Stimulated activated CD8-positive, alpha-beta memory T cell treated with anti-CD3 and anti-CD28 coated beads, Interleukin-4, amount 100 ng/mL, for 24 hours (primary cell): ENCODE results near the gene ZC3HAV1.
A peak's percentile ranks its signal among the peaks of the same experiment; 100 is the strongest.
"Not testable (repeated sequence)": the region's sequence is repeated elsewhere in the genome, so short reads cannot be mapped to it uniquely, and the experiment has no call there.

Experiments used
- DNase-seq: peaks from one replicate; pipeline ENCODE4 v3.0.0-alpha.2; 2020; ENCODE audit warnings: low read depth

ZC3HAV1 gene

GRCh38 chr7:139086454-139086853, 23.1 kb downstream of the ZC3HAV1 start:
- no peak for DNase-seq

- no peak for DNase-seq
Observed at GRCh38 chr7:139084709-139085108, 24.8 kb downstream of the ZC3HAV1 start.

GRCh38 chr7:139081584-139081983, 27.9 kb downstream of the ZC3HAV1 start:
- DNase-seq = no peak

- DNase-seq = no peak
Observed at GRCh38 chr7:139080905-139081304, 28.6 kb downstream of the ZC3HAV1 start.

- DNase-seq = no peak
Observed at GRCh38 chr7:139079861-139080260, 29.7 kb downstream of the ZC3HAV1 start.

- DNase-seq = no peak
Observed at GRCh38 chr7:139078911-139079310, 30.6 kb downstream of the ZC3HAV1 start.

GRCh38 chr7:139078399-139078798, 31.1 kb downstream of the ZC3HAV1 start:
- no peak for DNase-seq

GRCh38 chr7:139077706-139078105, 31.8 kb downstream of the ZC3HAV1 start:
- DNase-seq = not testable (repeated sequence)

- no peak for DNase-seq
Observed at GRCh38 chr7:139075871-139076686, 33.4 kb downstream of the ZC3HAV1 start.

- peak; percentile 38 for DNase-seq
Observed at GRCh38 chr7:139075031-139075652, 34.4 kb downstream of the ZC3HAV1 start.

GRCh38 chr7:139072796-139073195, 36.7 kb downstream of the ZC3HAV1 start:
- no peak for DNase-seq

GRCh38 chr7:139071680-139072079, 37.8 kb downstream of the ZC3HAV1 start:
- DNase-seq = no peak

GRCh38 chr7:139068544-139069399, 40.7 kb downstream of the ZC3HAV1 start:
- no peak for DNase-seq

- no peak for DNase-seq
Observed at GRCh38 chr7:139066315-139066714, 43.2 kb downstream of the ZC3HAV1 start.

- no peak for DNase-seq
Observed at GRCh38 chr7:139065323-139065722, 44.2 kb downstream of the ZC3HAV1 start.

- no peak for DNase-seq
Observed at GRCh38 chr7:139061416-139061815, 48.1 kb downstream of the ZC3HAV1 start.

- no peak for DNase-seq
Observed at GRCh38 chr7:139060695-139061237, 48.8 kb downstream of the ZC3HAV1 start.

- no peak for DNase-seq
Observed at GRCh38 chr7:139059905-139060304, 49.6 kb downstream of the ZC3HAV1 start.

- no peak for DNase-seq
Observed at GRCh38 chr7:139058943-139059342, 50.6 kb downstream of the ZC3HAV1 start.

GRCh38 chr7:139055674-139056073, 53.8 kb downstream of the ZC3HAV1 start:
- DNase-seq = no peak

- not testable (repeated sequence) for DNase-seq
Observed at GRCh38 chr7:139054656-139055055, 54.9 kb downstream of the ZC3HAV1 start.

- DNase-seq = no peak
Observed at GRCh38 chr7:139054101-139054500, 55.4 kb downstream of the ZC3HAV1 start.
